GM11168 (cell line): Measurements from ENCODE around the gene CASK.

Source experiments
- in situ Hi-C: fragments of 300-500 bp; cut with MboI; formaldehyde crosslinking; loops from one replicate; pipeline ENCODE4 v1.12.0; 2022; ENCODE audit warnings: low sequenced_read_pairs; ENCODE audit not compliant: unreplicated experiment

The CASK gene

DNA sequence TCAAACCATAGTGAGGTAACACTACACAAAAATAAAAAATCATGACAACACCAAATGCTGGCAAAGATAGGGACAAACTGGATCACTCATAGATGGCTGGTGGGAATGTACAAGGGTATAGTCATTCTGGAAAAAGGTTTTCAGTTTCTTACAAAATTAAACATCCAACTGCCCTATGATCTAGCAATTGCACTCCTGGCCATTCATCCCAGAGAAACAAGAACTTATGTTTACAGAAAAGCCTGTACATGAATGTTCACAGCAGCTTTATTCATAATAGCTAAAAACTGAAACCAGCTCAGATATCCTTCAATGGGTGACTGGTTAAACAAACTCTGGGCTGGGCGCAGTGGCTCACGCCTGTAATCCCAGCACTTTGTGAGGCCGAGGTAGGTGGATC lies 432.9 kb downstream of the CASK start:
- in situ Hi-C loops = no loop called here

DNA sequence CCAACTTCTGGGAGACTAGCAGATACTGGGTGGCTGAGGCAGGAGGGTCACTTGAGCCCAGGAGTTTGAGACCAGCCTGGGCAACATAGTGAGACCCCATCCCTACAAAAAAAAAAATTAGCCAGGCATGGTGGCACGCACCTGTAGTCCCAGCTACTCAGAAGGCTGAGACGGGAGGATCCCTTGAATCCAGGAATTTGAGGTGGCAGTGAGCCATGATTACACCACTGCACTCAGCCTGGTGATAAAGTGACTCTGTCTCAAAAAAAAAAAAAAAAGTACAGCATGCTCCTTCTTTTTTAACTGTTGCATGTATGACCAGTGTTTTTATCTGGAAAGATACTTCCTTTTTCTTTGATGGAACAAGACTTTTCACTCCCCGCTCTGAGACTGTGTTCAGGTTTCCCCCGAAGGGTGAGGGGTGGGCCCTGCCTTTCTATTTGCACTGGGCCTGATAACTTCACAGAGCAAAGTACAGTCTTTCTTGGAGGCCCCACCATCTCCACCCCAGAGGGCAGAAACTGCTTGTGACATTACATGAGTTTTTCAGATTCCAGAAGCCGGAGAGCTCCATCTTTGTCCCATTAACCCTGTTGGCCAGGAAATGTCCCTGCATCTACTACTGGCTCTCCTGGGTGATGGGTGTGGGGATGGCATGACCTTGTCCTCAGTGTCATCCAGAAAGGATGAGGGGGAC lies 441.1 kb downstream of the CASK start:
- in situ Hi-C loops = no loop called here

DNA sequence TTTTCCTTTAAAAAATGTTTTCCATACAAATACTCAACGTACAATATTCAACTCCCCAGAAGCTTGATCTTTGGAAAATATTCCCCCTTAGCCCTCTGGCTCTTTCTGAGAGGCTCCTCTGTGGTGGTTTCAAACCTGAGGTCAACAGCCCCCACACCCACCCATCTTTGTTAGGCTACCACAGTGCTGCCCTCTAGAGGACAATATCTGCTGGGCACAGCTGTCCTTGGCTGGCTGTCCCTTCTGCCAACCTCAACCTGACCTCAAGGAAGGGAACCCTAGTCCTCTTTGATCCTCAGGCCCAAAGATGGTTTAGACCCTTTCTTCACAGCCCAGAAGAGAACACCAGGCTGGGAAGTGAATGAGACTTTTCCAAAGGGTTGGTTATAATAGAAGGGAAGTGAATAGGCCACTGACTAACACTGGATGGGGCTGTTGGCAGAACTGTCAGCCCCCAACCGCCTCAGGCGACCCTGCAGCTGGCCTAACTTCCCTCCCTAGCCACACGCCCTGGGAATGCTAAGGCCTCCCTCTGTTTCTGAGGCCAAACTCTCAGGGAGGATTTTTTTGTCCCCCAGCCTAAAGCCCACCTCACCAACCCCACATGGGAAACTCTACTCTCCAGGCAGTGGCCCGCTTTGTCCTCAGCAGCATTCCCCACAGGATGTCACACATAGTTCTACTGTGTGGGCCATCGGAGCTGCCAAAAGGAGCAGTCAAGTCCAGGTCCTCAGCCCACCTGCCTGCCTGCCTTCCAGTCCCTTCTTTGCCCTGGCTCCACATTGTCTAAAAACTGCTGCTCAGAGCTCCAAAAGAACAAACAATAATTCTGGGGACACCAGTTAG lies 441.9 kb downstream of the CASK start:
- in situ Hi-C loops = no loop called here

DNA sequence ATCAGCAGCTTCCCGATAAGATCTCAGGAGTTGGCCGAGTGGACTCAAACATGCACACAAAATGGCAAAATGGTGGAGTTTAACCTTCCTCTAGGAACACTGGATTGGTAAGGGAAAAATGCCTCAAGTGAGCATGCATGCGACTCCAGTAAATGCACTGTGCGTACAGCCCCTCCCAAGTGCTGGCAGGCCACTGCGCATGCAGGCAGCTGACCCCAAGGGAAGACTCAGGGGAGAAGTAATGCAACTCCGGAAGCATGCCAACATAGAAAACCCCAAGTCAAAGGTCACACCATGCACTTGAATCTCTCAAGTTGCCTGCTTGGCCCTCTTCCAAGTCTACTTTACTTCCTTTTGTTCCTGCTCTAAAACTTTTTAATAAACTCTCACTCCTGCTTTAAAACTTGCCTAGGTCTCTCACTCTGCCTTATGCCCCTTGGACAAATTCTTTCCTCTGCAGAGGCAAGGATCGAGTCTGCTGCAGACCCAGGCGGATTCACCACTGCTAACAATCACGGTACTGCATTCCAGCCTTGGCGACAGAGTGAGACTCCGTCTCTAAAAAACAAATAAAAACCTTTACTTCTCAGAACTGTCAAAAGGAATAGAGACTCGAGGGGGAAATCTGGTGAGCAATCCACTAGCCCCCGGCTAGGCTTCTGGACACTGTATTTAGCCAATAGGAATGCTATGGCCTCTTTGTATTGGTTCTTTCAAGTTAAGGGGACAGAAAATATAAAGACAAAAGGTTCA lies 442.7 kb downstream of the CASK start:
- in situ Hi-C loops = no loop called here

DNA sequence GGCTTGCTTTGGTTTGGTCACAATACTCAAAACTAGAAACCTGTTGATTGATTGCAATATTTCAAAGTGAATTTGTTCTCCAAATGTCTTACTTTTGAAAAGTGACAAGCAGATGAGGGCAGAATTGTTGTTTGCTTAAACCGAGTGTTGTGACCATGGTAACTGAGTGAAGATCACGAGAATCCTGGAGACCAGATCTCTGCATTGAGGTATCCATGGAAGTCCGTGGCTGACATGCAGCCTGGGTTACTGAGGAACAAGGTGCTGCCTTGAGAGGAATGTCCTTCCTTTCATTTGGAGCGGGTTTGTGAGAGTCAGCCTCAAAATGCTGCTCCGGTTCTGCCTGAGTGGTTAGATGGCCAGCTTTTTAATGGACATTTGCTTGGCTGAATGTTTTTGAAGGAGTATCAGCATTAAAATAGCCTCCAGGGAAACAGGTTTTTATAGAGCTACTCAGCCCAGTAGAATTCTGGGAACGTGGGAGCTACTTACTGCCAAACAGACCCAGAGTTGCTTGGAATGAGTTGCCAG lies 444.9 kb downstream of the CASK start:
- in situ Hi-C loops = no loop called here

DNA sequence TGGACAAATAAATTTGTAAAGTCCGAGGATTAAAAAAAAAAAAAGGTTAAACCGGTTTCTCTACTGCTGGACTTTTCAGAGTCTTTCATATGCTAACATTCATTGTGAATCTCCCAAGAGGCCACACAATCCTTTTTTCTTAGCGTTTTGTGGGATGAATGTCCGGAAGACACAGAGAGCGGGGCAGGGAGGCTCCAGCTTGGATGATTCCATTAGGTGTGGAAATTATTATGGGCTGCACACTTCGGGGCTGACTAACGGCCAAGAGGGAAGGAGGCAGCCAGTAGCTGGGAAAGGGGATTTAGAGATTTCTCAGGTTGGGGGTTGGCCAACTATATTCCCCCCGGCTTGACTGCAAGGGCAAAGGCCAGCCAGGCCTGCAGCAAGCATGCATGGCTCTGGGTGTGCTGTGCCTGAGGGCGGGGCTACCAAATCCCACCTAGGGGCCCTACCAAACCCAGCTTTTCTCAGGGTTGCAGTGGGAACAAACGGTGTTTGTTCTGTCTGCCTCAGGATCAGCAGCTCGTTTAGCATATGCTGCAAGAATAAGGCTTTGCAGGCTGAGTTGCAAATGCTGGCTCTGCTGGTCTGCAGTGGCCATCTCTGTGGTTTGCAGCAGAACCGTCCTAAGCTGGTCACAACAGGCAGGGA lies 447.6 kb downstream of the CASK start:
- in situ Hi-C loops = no loop called here

DNA sequence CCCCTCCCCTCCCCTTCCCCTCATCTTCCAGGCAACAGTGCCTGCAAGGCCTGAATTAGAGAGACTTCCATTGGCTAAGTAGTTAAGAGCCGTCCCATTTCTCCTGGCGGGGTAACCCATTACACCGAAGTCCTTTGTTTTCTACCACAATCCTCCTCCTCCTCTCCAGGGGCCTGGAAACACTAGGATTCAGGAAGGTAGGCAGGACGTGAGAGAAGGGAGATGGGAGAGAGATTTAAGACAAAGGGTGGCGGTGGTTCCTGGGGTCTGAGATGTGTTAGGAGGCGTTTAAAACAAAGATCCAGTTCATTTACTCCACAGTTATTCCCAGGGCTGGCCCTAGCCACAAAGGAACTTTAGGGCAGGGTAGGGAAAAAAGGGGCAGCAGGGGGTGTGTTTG lies 448.2 kb downstream of the CASK start:
- in situ Hi-C loops = no loop called here

DNA sequence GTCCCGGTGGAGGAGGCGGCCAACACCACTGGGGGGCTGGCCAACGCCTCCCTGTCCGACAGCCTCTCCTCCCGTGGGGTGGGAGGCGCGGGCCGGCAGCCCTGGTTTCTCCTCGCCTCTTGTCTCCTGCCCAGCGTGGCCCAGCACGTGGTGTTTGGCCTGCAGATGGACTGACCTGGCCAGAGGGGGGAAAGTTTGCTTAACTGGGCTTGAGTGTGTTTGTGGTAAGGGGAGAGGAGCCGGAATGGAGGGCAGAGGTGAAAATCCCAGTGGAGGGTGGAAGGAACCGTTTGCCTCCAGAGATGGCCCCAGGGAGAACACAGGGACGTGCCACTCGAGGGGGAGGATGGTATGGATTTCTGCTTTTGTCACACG lies 448.6 kb downstream of the CASK start:
- in situ Hi-C loops = no loop called here

DNA sequence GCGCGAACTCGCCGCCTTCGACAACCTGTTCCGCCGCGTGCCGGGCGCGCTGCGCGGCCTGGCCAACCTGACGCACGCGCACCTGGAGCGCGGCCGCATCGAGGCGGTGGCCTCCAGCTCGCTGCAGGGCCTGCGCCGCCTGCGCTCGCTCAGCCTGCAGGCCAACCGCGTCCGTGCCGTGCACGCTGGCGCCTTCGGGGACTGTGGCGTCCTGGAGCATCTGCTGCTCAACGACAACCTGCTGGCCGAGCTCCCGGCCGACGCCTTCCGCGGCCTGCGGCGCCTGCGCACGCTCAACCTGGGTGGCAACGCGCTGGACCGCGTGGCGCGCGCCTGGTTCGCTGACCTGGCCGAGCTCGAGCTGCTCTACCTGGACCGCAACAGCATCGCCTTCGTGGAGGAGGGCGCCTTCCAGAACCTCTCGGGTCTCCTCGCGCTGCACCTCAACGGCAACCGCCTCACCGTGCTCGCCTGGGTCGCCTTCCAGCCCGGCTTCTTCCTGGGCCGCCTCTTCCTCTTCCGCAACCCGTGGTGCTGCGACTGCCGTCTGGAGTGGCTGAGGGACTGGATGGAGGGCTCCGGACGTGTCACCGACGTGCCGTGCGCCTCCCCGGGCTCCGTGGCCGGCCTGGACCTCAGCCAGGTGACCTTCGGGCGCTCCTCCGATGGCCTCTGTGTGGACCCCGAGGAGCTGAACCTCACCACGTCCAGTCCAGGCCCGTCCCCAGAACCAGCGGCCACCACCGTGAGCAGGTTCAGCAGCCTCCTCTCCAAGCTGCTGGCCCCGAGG lies 449.2 kb downstream of the CASK start:
- in situ Hi-C loops = no loop called here

DNA sequence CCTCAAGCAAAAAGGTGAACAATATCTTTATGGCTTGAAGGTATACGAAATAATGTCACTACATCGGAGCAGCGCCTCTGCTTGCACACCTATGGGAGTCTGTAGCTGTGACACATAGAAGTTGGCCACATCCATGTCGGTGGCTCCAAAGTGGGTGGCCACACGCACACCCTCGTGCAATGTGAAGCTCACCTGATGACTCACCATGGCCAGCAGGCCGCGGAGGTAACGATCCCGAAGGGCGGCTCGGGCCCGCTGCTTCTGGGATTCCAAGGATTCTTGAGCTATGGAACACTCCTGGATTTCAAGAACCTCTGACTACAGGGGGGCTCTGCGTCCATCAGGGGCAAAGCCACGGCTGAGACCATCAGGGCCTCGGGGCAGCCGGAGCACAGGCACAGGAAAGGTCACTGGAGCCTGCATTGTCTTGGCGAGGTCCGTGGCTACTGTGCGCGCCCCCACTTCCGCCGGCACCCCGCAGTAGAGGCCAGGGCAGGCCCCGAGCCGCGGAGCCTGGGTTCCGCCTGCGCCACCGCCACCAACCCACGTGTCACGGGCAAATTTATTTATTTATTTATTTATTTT lies 451.0 kb downstream of the CASK start:
- in situ Hi-C loops = no loop called here

DNA sequence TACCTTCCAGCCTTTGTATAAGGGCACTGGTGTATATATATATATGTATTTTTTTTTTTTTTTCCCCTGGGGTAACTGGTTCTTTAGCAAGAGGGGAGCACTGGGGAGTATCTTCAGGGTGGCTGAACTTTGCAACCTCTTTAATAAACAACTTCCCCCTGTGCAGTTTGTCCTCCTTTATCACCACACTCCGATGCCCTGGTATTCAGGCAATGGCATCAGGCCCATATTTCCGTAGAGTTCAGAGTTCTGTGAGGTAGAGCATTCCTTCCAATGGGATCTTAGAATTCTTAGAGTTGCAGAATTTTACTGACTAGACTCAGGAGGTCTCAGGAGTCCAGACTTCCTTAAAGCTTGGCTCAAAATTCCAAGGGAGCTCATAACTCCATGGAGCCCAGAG lies 451.6 kb downstream of the CASK start:
- in situ Hi-C loops = no loop called here

DNA sequence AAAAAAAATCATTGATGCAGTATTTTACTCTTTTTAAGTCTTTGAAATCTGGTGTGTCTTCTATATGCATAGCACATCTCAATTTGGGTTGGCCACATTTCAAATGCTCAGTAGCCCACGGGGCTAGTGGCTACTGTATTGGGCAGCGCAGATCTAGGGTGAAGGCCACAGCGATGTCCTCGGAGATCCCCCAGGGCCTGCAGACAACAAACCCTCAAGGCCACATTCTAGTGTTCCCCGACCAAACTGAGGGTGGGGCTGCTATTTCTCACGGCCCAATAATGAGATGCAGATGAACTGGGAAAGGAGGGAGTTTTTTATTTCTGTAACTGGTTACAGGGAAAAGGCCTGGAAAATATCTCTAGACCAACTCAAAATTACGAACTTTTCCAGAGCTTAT lies 452.6 kb downstream of the CASK start:
- in situ Hi-C loops = no loop called here

DNA sequence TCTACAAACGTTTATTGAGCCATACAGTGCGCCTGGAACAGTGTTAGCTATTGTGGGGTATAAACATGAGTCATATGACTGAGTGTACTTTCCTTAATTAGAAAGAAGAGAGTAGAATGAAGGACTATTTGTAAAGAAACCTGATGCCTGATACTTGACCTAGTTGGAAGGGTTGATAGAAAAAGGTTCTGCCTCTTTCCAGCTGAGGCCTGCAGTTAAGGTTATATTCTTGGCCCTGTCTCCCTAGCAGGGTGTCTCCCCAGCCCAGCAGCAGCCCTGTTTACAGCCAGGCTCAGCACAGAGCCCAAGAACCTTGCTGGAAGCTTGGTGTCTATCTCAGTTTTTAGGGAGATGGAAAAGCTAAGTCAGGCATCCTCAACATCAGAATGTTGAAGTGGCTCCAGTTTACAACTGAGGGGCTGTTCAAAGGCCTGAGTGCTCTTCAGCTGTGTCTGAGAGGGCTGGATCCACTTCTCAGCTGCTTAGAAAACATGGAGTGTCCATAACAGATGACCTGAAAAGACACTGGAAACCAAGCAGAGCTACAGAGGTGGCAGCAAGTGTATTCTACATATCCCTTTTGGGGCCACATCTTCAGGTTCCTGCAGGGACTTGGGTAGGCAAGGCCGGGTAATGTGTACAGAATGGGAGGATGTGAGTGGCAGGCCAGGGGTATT lies 454.6 kb downstream of the CASK start:
- in situ Hi-C loops = no loop called here
